K562 (cell line): ENCODE data around the gene MAST3. TPM values are rescaled to one million over a fixed set of nuclear protein-coding genes. Genes with fewer than 3 reads are reported as not detected.

ENCODE experiments used
- CHD4 ChIP-seq: fragments of 200-600 bp; sonication (generic); IDR thresholded peaks from 3 replicates; pipeline ENCODE4 v1.6.1; 2012; ENCODE audit warnings: low read depth, mild to moderate bottlenecking, mixed read lengths, low read length, inconsistent platforms; ENCODE audit not compliant: insufficient read depth, insufficient replicate concordance, poor library complexity, severe bottlenecking
- EP400 ChIP-seq: fragments of 450-650 bp; IDR thresholded peaks from 2 replicates; pipeline ENCODE4 v1.6.1; 2017; ENCODE audit warnings: antibody characterized with exemption, mild to moderate bottlenecking, moderate library complexity
- ETS1 ChIP-seq: conservative IDR thresholded peaks from 2 replicates; pipeline ENCODE4 v1.6.1; 2011; ENCODE audit warnings: low read depth, mild to moderate bottlenecking, low read length; ENCODE audit not compliant: control insufficient read depth
- FIP1L1 ChIP-seq: fragments of 200-400 bp; formaldehyde crosslinking; IDR thresholded peaks from 2 replicates; pipeline ENCODE4 v1.6.1; 2018; ENCODE audit warnings: mild to moderate bottlenecking, low read depth, low read length; ENCODE audit not compliant: poor library complexity, severe bottlenecking
- FOXP1 ChIP-seq: sonication (generic); formaldehyde crosslinking; IDR thresholded peaks from 2 replicates; pipeline ENCODE4 v1.8.0; 2022; ENCODE audit warnings: mild to moderate bottlenecking, missing genetic modification reagents
- GTF3C2 ChIP-seq: IDR thresholded peaks from 3 replicates; pipeline ENCODE4 v1.6.1; 2011; ENCODE audit warnings: borderline replicate concordance, mild to moderate bottlenecking, moderate library complexity; ENCODE audit not compliant: insufficient read length; ENCODE audit errors: extremely low read depth
- MAX ChIP-seq: sonication (generic); formaldehyde crosslinking; IDR thresholded peaks from 2 replicates; pipeline ENCODE4 v1.9.0; 2022; ENCODE audit warnings: mild to moderate bottlenecking, missing genetic modification reagents
- MYNN ChIP-seq, 2 experiments: sonication (generic); formaldehyde crosslinking in 1 of 2; IDR thresholded peaks; 2 replicates each; pipeline versions ENCODE4 v1.5.0 to v1.6.1; 2016 to 2020; ENCODE audit warnings: antibody characterized with exemption in 1 of 2, missing genetic modification reagents in 1 of 2
- PHF20 ChIP-seq: fragments of 450-650 bp; IDR thresholded peaks from 2 replicates; pipeline ENCODE4 v1.6.1; 2018; ENCODE audit not compliant: partially characterized antibody
- POLR2A ChIP-seq: fragments of 450-650 bp; conservative IDR thresholded peaks from 2 replicates; pipeline ENCODE4 v1.6.1; 2016
- PTBP1 ChIP-seq: fragments of 200-400 bp; formaldehyde crosslinking; IDR thresholded peaks from 2 replicates; pipeline ENCODE4 v1.6.1; 2017; ENCODE audit warnings: low read depth, low read length
- RBFOX2 ChIP-seq: fragments of 200-400 bp; formaldehyde crosslinking; IDR thresholded peaks from 2 replicates; pipeline ENCODE4 v1.6.1; 2017; ENCODE audit warnings: low read depth, mild to moderate bottlenecking, low read length, moderate library complexity
- SMAD4 ChIP-seq: fragments of 250-450 bp; sonication (Bioruptor Pico); conservative IDR thresholded peaks from 2 replicates; pipeline ENCODE4 v1.8.0; 2021; ENCODE audit warnings: inconsistent platforms, mild to moderate bottlenecking, moderate library complexity
- SMARCE1 ChIP-seq: fragments of 450-650 bp; IDR thresholded peaks from 2 replicates; pipeline ENCODE4 v1.7.1; 2016; ENCODE audit warnings: mild to moderate bottlenecking
- SP1 ChIP-seq: sonication (generic); formaldehyde crosslinking; IDR thresholded peaks from 2 replicates; pipeline ENCODE4 v1.8.1; 2022; ENCODE audit warnings: mild to moderate bottlenecking, missing genetic modification reagents
- TFAP4 ChIP-seq: sonication (generic); formaldehyde crosslinking; IDR thresholded peaks from 2 replicates; pipeline ENCODE4 v1.8.0; 2022; ENCODE audit warnings: missing genetic modification reagents, mild to moderate bottlenecking, moderate library complexity, borderline replicate concordance
- ZNF445 ChIP-seq: fragments of 250-450 bp; sonication (Bioruptor Pico); IDR thresholded peaks from 2 replicates; pipeline ENCODE4 v1.4.0; 2020; ENCODE audit warnings: low read depth, mild to moderate bottlenecking, moderate library complexity
- ZNF592 ChIP-seq: fragments of 450-650 bp; IDR thresholded peaks from 2 replicates; pipeline ENCODE4 v1.6.1; 2017; ENCODE audit warnings: antibody characterized with exemption, mild to moderate bottlenecking
- polyA plus RNA-seq, 8 experiments: library from polyadenylated mRNA; depleted of rRNA in 4 of 8; stranded (reverse) in 5 of 8; unstranded in 3 of 8; fragments of >200 nt; fragmentation: Nextera tagmentation in 2 of 8; fragmentation: Illumina TruSeq in 1 of 8; extraction: Ambion mirVana in 2 of 8; extraction: Trizol in 1 of 8; gene quantifications; 2 replicates each; pipeline versions ENCODE4 v1.2.1 to v1.2.3, GENCODE V29; 2011 to 2014; ENCODE audit warnings: inconsistent platforms in 1 of 8, missing spikeins in 1 of 8
- total RNA-seq, 7 experiments: library from RNA; depleted of rRNA in 6 of 7; stranded (reverse); fragments of >200 nt in 6 of 7; fragmentation: Illumina TruSeq in 2 of 7; extraction: Trizol in 2 of 7; gene quantifications; 2 replicates each; pipeline versions ENCODE4 v1.2.1 to v1.2.3, GENCODE V29; 2011 to 2021; ENCODE audit warnings: low replicate concordance in 1 of 7

The MAST3 gene
- total and polyA plus RNA-seq, 9 of the 15 experiments (the other 6 are each of a cell fraction or from before 2014, with no cell fraction given), result 0.94 to 9.9 (median 2.4) TPM

- peak; percentile 77; the same call in 1 of the 2 replicates for TF ChIP-seq ZNF592
- TF ChIP-seq PTBP1, result 0 out of 2 replicates have a peak, but pooled peaks have one; percentile 63
- peak; percentile 55; the same call in 1 of the 2 replicates for TF ChIP-seq TFAP4 (CRISPR knock-in tag)
- no peak for TF ChIP-seq FIP1L1
- TF ChIP-seq ETS1, result no peak
- TF ChIP-seq PHF20, result no peak
- TF ChIP-seq MYNN (IDR thresholded peaks at IDR 0.05), result peak; percentile 53; the same call in 1 of the 2 replicates
- no peak for TF ChIP-seq MYNN (CRISPR knock-in tag; IDR thresholded peaks at IDR 0.05)
- 0 out of 2 replicates have a peak, but pooled peaks have one; percentile 22 for TF ChIP-seq SMARCE1
- 0 out of 2 replicates have a peak, but pooled peaks have one; percentile 19 for TF ChIP-seq FOXP1 (CRISPR knock-in tag)
- peak; percentile 33; the same call in 1 of the 2 replicates for TF ChIP-seq POLR2A
- TF ChIP-seq ZNF445 (CRISPR knock-in tag), result no peak
- peak; percentile 63; the same call in 1 of the 2 replicates for TF ChIP-seq MAX (CRISPR knock-in tag)
- TF ChIP-seq SP1, result no peak
- TF ChIP-seq SMAD4, result no peak
- TF ChIP-seq GTF3C2, result no peak
- peak; percentile 70 for TF ChIP-seq RBFOX2
- peak; percentile 32; the same call in 1 of the 2 replicates for TF ChIP-seq EP400
- peak; percentile 29 for TF ChIP-seq CHD4
Observed at GRCh38 chr19:18160493-18160970, 63.0 kb downstream of the MAST3 start (continued).
